ENCODE measurements around the gene SIK3. TPM values are rescaled to one million over a fixed set of nuclear protein-coding genes. Genes with fewer than 3 reads are reported as not detected.

The SIK3 gene
- total RNA-seq, 1 donor: 40.0 TPM

DNA sequence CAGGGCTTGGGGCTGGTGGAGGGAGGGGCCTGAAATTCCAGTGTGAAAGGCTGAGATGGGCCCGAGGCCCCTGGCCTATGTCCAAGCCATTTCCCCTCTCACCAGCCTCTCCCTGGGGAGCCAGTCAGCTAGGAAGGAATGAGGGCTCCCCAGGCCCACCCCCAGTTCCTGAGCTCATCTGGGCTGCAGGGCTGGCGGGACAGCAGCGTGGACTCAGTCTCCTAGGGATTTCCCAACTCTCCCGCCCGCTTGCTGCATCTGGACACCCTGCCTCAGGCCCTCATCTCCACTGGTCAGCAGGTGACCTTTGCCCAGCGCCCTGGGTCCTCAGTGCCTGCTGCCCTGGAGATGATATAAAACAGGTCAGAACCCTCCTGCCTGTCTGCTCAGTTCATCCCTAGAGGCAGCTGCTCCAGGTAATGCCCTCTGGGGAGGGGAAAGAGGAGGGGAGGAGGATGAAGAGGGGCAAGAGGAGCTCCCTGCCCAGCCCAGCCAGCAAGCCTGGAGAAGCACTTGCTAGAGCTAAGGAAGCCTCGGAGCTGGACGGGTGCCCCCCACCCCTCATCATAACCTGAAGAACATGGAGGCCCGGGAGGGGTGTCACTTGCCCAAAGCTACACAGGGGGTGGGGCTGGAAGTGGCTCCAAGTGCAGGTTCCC is 268.6 kb downstream of the SIK3 start, which contains the start of gene APOC3:
Gene APOC3 (plus strand): TSS at position 383 of the 659 bp plus-strand sequence. CDS start 676 bp downstream, outside the sequence.
- H3K27me3 ChIP-seq (ENCODE audit: insufficient read depth, low read length): no peaks in the 10 kb centered on the region
- no peaks in the 10 kb centered on the region for H3K4me1 ChIP-seq (ENCODE audit: insufficient read depth, low read length)
- no peak within 1 kb of the TSS for H3K4me3 ChIP-seq (ENCODE audit: low read length)
- H3K9me3 ChIP-seq (ENCODE audit: low read depth, low read length): no peaks in the 10 kb centered on the region

DNA sequence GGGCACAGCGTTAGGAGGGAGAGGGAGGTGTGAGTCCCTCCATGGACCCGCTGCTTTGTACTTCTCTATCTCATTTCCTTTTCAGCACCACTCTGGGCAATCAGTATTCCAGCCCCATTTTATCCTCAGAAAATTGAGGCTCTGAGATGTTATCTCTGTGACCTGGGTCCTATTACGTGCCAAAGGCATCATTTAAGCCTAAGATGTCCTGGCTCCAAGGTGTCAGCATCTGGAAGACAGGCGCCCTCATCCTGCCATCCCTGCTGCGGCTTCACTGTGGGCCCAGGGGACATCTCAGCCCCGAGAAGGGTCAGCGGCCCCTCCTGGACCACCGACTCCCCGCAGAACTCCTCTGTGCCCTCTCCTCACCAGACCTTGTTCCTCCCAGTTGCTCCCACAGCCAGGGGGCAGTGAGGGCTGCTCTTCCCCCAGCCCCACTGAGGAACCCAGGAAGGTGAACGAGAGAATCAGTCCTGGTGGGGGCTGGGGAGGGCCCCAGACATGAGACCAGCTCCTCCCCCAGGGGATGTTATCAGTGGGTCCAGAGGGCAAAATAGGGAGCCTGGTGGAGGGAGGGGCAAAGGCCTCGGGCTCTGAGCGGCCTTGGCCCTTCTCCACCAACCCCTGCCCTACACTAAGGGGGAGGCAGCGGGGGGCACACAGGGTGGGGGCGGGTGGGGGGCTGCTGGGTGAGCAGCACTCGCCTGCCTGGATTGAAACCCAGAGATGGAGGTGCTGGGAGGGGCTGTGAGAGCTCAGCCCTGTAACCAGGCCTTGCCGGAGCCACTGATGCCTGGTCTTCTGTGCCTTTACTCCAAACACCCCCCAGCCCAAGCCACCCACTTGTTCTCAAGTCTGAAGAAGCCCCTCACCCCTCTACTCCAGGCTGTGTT is 269.4 kb downstream of the SIK3 start:
- no peaks in the 10 kb centered on the region for H3K9me3 ChIP-seq (ENCODE audit: low read depth, low read length)
- no peak overlapping the region for H3K4me3 ChIP-seq (ENCODE audit: low read length)
- H3K4me1 ChIP-seq (ENCODE audit: insufficient read depth, low read length): no peaks in the 10 kb centered on the region
- H3K27me3 ChIP-seq (ENCODE audit: insufficient read depth, low read length): no peaks in the 10 kb centered on the region

DNA sequence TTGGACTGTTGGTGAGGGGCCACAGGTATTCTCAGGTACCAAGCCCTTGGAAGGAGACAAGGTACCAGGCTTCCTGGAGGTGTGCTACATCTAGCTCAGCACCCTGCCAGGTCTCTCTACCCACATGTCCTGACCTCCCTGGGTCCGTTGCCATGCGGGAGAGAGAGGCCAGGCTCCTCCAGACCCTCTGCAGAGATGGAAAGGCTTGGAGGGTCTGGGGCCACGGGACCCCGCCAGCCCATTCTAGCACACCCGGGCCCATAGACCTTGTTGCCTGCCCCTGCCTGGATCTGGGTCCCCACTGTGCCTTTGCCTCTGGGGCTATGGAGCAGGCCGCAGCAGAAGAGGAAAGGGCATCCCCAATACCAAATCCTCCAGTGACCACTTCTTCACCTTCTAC is 270.8 kb downstream of the SIK3 start:
- H3K4me3 ChIP-seq (ENCODE audit: low read length): no peak overlapping the region
- no peaks in the 10 kb centered on the region for H3K4me1 ChIP-seq (ENCODE audit: insufficient read depth, low read length)
- no peaks in the 10 kb centered on the region for H3K27me3 ChIP-seq (ENCODE audit: insufficient read depth, low read length)
- H3K9me3 ChIP-seq (ENCODE audit: low read depth, low read length): no peaks in the 10 kb centered on the region

DNA sequence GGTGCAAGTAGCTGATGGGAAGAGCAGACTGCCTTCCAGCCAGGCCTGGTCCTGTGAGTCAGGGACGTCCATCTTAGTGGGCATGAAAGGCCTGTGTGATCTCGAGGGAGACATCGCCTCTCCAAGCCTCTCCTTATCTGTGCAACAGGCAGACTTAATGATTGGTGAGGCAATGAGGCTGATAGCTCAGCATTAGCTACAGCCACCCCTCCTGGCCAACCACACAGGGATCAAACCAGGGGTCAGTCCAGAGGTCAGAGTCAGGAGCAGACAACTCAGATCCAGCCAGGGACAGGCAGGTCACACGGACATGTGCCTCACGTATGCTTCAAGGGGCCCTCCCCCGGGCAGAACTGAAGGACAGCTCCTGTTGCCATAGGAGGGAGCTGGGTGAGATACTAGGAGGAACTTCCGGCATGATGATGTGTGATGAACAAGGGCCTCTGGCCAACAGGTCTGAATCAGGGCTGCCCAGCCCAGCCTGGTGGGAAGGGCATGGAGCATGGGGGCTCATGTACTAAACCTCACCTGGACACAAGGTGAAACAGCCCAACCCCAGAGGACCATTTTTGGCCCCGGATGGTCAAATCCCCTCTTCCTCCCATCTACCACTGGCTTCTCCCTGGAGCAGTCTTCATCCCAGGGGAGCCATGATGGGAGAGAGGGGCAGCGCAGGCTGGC is 271.3 kb downstream of the SIK3 start:
- H3K9me3 ChIP-seq (ENCODE audit: low read depth, low read length): no peaks in the 10 kb centered on the region
- no peaks in the 10 kb centered on the region for H3K27me3 ChIP-seq (ENCODE audit: insufficient read depth, low read length)
- no peaks in the 10 kb centered on the region for H3K4me1 ChIP-seq (ENCODE audit: insufficient read depth, low read length)
- no peak overlapping the region for H3K4me3 ChIP-seq (ENCODE audit: low read length)

DNA sequence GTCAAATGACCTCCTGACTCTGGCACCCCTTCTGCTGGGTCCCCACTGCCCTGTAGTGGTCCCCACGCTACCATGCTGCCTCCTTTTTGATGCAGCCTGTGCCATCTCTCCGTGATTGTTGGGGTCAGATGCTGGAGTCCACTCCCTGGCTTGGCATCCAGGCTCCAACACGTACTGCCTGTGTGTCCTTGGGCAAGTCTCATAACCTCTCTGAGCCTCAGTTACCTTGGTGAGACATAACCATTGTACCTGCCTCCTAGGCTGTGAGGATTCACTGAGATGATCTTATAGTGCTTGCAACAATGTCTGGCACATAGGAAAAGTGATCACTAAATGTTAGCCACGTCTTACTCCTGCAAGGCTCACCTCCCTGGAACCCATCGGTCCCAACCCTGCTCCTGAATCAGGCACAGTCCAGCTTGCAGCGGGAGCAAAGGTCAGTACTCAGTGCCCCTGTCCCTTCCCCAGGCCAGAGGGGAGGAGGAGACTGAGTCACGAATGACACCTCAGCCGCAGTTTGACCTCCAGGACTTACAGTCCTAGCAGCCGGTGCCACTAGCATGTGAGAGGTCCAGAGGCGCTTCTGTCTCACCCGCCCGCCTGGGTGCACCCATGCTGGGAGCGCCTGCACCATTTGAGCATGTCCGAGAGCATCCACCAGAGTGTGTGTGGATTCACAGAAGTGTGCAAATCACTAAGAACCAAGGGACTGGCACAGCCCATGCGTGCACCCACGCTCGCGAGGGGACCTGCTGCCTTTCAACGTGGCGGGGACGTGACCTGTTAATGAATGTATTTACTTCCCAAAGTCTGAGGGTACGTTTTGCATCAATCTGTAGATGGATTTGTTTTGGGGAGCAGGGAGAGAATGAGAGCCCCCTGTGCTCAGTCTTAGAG is 272.1 kb downstream of the SIK3 start:
- Histone ChIP-seq H3K4me3 (ENCODE audit: low read length) (no peak overlapping the region), H3K4me1 (ENCODE audit: insufficient read depth, low read length) (no peaks in the 10 kb centered on the region), H3K9me3 (ENCODE audit: low read depth, low read length) (no peaks in the 10 kb centered on the region)

DNA sequence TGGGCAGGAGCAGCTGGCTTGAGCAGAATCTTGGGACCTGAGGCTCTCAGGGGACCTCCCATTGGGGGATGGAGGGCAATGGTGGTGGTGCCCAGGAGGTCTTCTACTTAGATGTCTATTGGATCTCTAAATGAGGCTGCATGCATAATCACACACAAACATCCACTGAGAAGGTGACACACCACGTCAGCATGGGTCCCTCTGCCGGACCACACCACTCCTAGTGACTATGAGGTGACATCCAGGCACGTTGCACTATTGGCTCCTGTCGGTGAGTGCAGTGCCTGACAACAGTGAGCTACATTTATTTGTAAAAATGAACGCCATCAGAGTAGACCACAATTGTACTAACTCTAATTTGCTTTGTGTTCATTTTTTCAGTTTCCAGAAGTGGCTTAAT is 272.8 kb downstream of the SIK3 start:
- Histone ChIP-seq H3K9me3 (ENCODE audit: low read depth, low read length) (no peaks in the 10 kb centered on the region), H3K4me3 (ENCODE audit: low read length) (no peak overlapping the region), H3K4me1 (ENCODE audit: insufficient read depth, low read length) (no peaks in the 10 kb centered on the region)

More for the DNA sequence above, 272.1 kb downstream of the SIK3 start:
- H3K27me3 ChIP-seq (ENCODE audit: insufficient read depth, low read length): no peaks in the 10 kb centered on the region

DNA sequence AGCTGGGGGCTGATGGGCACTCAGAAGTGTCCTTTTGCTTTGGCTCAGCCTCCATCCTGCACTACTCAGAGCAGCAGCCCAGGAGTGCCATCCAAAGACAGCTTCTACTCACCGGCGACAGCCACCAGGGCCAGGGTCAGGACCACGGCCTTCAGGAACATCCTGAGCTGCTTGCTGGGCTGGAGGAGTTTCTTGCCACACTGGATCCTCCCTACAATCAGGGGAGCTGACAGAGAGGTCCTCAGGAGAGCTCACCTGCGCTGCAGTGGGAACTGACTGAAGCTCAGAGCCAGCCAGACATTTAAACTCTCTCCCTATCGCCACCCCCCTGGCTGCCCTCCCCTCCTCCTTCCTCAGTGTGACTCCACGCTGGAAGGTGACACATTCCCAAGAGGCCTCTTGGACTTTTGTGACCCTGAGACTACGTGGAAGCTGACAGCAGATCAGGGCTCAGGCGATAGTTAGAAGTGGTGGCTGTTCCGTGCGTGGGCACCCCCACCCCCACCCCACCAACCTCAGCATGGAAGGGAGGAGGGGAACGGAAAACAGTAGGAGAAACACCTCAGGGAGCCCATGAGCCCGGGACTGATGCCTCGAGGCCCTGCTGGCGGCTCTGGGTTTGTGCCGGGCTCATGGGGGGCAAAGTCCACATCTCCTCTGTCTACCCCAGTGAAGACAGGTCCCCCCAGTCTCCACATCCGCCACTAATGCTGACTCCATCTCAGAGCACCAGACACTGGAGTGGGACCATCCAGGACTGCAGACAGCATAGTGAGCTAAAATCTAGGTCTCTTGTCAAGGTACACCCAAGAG is 275.0 kb downstream of the SIK3 start, which contains the start of gene APOA4:
Gene APOA4 (minus strand): TSS at position 274 of the 813 bp plus-strand sequence. CDS start 113 bp downstream, at position 161.
- no peaks in the 10 kb centered on the region for H3K27me3 ChIP-seq (ENCODE audit: insufficient read depth, low read length)
- no peaks in the 10 kb centered on the region for H3K4me1 ChIP-seq (ENCODE audit: insufficient read depth, low read length)

More for the DNA sequence above, 272.8 kb downstream of the SIK3 start:
- no peaks in the 10 kb centered on the region for H3K27me3 ChIP-seq (ENCODE audit: insufficient read depth, low read length)

DNA sequence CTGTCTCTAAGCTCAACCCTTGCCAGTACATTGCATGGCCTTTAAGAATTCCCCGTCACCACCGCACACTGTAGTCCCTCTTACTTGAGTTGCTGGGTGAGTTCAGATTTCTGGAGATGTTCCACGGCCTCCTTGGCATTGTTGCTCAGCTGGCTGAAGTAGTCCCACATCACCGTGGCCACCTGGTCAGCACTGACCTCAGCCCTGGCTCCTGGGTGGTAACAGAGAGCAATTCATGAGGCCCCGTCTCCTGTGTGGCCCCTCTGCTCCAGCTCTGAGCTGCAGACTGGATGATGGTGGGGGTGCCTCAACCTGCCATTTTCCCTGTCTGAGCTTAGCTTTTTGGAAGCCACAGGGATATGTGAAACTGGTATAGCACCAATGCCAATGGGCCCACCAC is 275.7 kb downstream of the SIK3 start:
- no peak overlapping the region for H3K4me3 ChIP-seq (ENCODE audit: low read length)
- H3K4me1 ChIP-seq (ENCODE audit: insufficient read depth, low read length): no peaks in the 10 kb centered on the region
- no peaks in the 10 kb centered on the region for H3K27me3 ChIP-seq (ENCODE audit: insufficient read depth, low read length)
- no peaks in the 10 kb centered on the region for H3K9me3 ChIP-seq (ENCODE audit: low read depth, low read length)

More for the DNA sequence above, 275.0 kb downstream of the SIK3 start, which contains the start of gene APOA4:
- H3K9me3 ChIP-seq (ENCODE audit: low read depth, low read length): no peaks in the 10 kb centered on the region
- H3K4me3 ChIP-seq (ENCODE audit: low read length): no peak within 1 kb of the TSS

DNA sequence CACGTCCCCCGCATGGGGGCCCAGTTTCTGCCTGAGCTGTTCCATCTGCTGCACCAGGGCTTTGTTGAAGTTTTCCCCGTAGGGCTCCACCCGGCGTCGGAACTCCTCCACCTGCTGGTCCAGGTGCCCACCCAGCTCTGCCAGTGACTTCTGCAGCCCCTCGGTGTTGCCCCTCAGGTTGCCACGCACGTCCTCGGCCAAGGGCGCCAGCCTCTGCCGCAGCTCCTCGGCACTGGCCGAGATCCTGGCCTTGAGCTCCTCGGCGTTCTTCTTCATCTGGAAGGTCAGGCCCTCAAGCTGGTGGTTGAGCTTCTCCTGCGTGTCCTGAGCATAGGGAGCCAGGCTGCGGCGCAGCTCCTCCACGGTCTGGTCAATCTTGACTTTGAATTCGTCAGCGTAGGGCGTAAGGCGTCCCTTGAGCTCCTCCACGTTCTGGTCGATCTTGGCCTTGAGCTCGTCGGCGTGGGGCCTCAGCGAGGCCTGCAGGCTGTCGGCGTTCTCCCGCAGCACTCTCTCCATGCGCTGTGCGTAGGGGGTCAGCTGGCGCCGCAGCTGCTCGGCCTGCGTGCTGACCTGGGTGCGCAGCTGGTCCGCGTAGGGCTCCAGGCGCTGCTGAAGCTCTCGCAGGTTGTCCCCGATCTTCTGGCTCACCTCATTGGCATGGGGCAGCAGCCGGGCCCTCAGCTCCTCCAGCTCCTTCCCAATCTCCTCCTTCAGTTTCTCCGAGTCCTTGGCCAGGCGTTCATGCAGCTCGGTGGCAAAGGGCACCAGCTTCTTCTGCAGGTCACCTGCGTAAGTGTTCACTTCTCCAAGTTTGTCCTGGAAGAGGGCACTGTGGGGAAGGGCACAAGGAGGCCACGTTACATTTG is 276.9 kb downstream of the SIK3 start:
- no peaks in the 10 kb centered on the region for H3K4me1 ChIP-seq (ENCODE audit: insufficient read depth, low read length)
- no peak overlapping the region for H3K4me3 ChIP-seq (ENCODE audit: low read length)
- H3K9me3 ChIP-seq (ENCODE audit: low read depth, low read length): no peaks in the 10 kb centered on the region
- H3K27me3 ChIP-seq (ENCODE audit: insufficient read depth, low read length): no peaks in the 10 kb centered on the region

DNA sequence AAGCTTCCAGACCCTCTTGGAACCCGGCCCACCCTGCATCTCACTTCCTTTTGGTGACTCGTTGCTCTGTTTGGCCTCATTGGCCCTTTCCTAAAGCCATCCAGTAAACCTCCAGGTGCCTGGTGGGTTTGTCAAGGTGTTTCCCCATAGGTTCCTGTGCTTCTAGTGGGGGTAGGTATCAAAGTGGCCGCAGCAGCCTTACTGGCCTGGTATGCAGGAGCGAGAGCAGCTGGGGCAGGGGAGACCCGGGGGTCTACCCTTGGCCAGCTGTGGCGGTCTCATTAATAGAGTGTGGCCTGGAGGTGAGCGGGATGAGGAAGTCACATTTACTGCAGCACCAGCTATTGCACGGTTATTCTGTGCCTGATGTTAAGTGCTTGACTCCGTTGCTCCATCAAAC is 279.2 kb downstream of the SIK3 start:
- H3K9me3 ChIP-seq (ENCODE audit: low read depth, low read length): no peaks in the 10 kb centered on the region
- H3K27me3 ChIP-seq (ENCODE audit: insufficient read depth, low read length): no peaks in the 10 kb centered on the region
- no peaks in the 10 kb centered on the region for H3K4me1 ChIP-seq (ENCODE audit: insufficient read depth, low read length)
- H3K4me3 ChIP-seq (ENCODE audit: low read length): no peak overlapping the region

DNA sequence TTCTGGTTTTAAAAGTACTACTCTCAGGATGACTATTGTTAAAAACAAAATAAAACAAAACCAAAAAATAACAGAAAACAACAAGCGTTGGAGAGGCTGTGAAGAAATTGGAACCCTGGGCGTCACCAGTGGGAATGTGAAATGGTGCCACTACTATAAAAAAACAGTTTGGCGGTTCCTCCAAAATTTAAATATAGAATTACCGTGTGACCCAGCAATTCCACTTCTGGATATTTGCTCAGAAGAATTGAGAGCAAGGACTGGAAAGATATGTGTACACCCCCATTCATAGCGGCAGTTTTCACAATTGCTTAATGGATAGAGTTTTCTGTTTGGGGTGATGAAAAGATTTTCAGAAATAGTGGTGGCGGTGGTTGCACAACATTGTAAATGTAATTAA is 283.7 kb downstream of the SIK3 start:
- Histone ChIP-seq H3K4me3 (ENCODE audit: low read length) (no peak overlapping the region), H3K4me1 (ENCODE audit: insufficient read depth, low read length) (no peaks in the 10 kb centered on the region), H3K27me3 (ENCODE audit: insufficient read depth, low read length) (no peaks in the 10 kb centered on the region), H3K9me3 (ENCODE audit: low read depth, low read length) (no peaks in the 10 kb centered on the region)

DNA sequence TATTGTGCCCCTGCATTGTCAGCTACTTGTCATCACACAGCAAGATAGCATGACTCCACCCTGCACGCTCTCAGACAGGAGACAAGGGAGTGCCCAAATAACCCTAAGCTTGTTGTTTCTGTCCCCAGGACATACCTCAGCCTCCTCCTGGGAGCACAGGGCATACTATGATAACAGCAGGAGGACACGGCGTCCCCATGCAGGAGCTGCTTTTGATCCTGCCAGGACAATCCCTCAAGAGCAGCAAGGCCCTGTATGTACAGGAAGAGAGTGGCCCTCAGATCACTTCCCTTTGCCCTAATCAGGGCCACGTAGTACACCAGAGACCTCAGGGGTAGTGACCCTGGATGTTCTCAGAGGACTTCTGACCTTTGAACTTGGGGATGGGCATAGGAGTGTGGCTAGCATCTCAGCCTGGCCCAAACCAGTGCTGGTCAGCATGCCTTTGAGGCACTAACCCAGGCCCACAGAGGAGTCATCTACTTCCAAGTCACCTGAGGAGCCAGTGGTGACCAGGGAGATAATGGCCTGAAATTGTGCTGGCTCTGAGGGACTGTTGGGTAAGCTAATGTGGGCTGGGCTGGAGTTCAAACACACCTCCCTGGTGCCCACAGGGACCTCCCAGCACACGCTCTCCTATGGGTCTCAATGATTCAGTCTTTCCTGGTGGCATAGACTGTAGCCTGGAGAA is 284.3 kb downstream of the SIK3 start:
- H3K27me3 ChIP-seq (ENCODE audit: insufficient read depth, low read length): no peaks in the 10 kb centered on the region
- H3K4me3 ChIP-seq (ENCODE audit: low read length): no peak overlapping the region
- H3K9me3 ChIP-seq (ENCODE audit: low read depth, low read length): no peaks in the 10 kb centered on the region
- no peaks in the 10 kb centered on the region for H3K4me1 ChIP-seq (ENCODE audit: insufficient read depth, low read length)
